Hepatocyte (in vitro differentiated cells): ENCODE data around the gene FMNL2. TPM values are rescaled to one million over a fixed set of nuclear protein-coding genes. Genes with fewer than 3 reads are reported as not detected.

Experiments used
- DNase-seq: peaks from one replicate; pipeline ENCODE4 v3.0.0-alpha.2; 2016; ENCODE audit warnings: low spot score
- H2AFZ ChIP-seq: fragments of 200-600 bp; sonication (generic); 2 replicates; pipeline ENCODE4 v1.6.0; 2016; ENCODE audit warnings: antibody characterized with exemption, mild to moderate bottlenecking
- H3K27ac ChIP-seq: fragments of 200-600 bp; sonication (generic); 2 replicates; pipeline ENCODE4 v1.5.1; 2016; ENCODE audit warnings: mild to moderate bottlenecking
- H3K27me3 ChIP-seq: fragments of 200-600 bp; sonication (generic); 2 replicates; pipeline ENCODE4 v1.6.1; 2016
- H3K36me3 ChIP-seq: fragments of 200-600 bp; sonication (generic); replicated peaks from 2 replicates; pipeline ENCODE4 v1.5.1; 2016; ENCODE audit warnings: low read depth; ENCODE audit not compliant: insufficient read depth
- H3K4me1 ChIP-seq: fragments of 200-600 bp; sonication (generic); 2 replicates; pipeline ENCODE4 v1.5.1; 2016; ENCODE audit warnings: mild to moderate bottlenecking, moderate library complexity; ENCODE audit not compliant: insufficient read depth
- H3K4me2 ChIP-seq: fragments of 200-600 bp; sonication (generic); 2 replicates; pipeline ENCODE4 v1.6.0; 2016
- H3K4me3 ChIP-seq: fragments of 200-600 bp; sonication (generic); 2 replicates; pipeline ENCODE4 v1.5.1; 2016; ENCODE audit warnings: mild to moderate bottlenecking
- H3K79me2 ChIP-seq: fragments of 200-600 bp; sonication (generic); 2 replicates; pipeline ENCODE4 v1.6.0; 2017; ENCODE audit warnings: mild to moderate bottlenecking
- H3K9me2 ChIP-seq: fragments of 200-600 bp; sonication (generic); replicated peaks from 2 replicates; pipeline ENCODE4 v1.6.0; 2017; ENCODE audit warnings: mild to moderate bottlenecking; ENCODE audit not compliant: insufficient read depth
- H3K9me3 ChIP-seq: fragments of 200-600 bp; sonication (generic); 2 replicates; pipeline ENCODE4 v1.5.1; 2016; ENCODE audit warnings: low read depth, mild to moderate bottlenecking
- H4K20me1 ChIP-seq: fragments of 200-600 bp; sonication (generic); 2 replicates; pipeline ENCODE4 v1.6.0; 2016; ENCODE audit warnings: mild to moderate bottlenecking; ENCODE audit not compliant: insufficient read depth, poor library complexity, severe bottlenecking
- EZH2 ChIP-seq: fragments of 200-600 bp; sonication (generic); IDR thresholded peaks from 2 replicates; pipeline ENCODE4 v1.6.1; 2016; ENCODE audit warnings: antibody characterized with exemption, mild to moderate bottlenecking, borderline replicate concordance
- EZH2phosphoT487 ChIP-seq: fragments of 200-600 bp; sonication (generic); IDR thresholded peaks from one replicate; pipeline ENCODE4 v1.6.1; 2018; ENCODE audit warnings: antibody characterized with exemption, mild to moderate bottlenecking, low read depth, moderate library complexity; ENCODE audit not compliant: unreplicated experiment, severe bottlenecking
- WGBS: methylation state at CpG from one replicate; pipeline ENCODE4 v1.1.6; 2016; ENCODE audit warnings: low lambda C conversion rate; ENCODE audit errors: missing lambda C conversion rate; 5-methylcytosine and 5-hydroxymethylcytosine counted together
- polyA plus RNA-seq: library from polyadenylated mRNA; unstranded; fragments of >200 nt; fragmentation: Nextera tagmentation; extraction: Ambion mirVana; gene quantifications from 2 replicates; pipeline ENCODE4 v1.2.1, GENCODE V29; 2016
- total RNA-seq: library from RNA; depleted of rRNA; stranded (reverse); fragments of >200 nt; gene quantifications from 2 replicates; pipeline ENCODE4 v1.2.3, GENCODE V29; 2014
- TF ChIP-seq, protein P1 (sequence below): fragments of 200-600 bp; sonication (generic); IDR thresholded peaks from 2 replicates; pipeline ENCODE4 v1.5.1; 2016; ENCODE audit warnings: antibody characterized with exemption, mild to moderate bottlenecking; ENCODE audit not compliant: poor library complexity

Gene FMNL2
- total and polyA plus RNA-seq, 2 experiments from 2014 or later, result 11.7 to 53.6 TPM

- peaks cover 81% of the 10 kb centered on the region for H3K79me2 ChIP-seq
- H3K4me1 ChIP-seq, result peaks cover 28% of the 10 kb centered on the region
- DNase-seq, result peak; percentile 37
- no peak overlapping the region for H2AFZ ChIP-seq
- H3K36me3 ChIP-seq, result no peaks in the 10 kb centered on the region
- H3K27ac ChIP-seq, result peak overlapping the region; percentile 79
- no peaks in the 10 kb centered on the region for H3K9me2 ChIP-seq
- 54% methylated on average over 5 of the region's 5 CpGs for WGBS
- H3K4me2 ChIP-seq, result peak overlapping the region; percentile 42
- no peaks in the 10 kb centered on the region for H3K9me3 ChIP-seq
- H3K4me3 ChIP-seq, result no peak overlapping the region
- TF ChIP-seq EZH2phosphoT487, result no peak
- H3K27me3 ChIP-seq, result no peaks in the 10 kb centered on the region
- peaks cover 12% of the 10 kb centered on the region for H4K20me1 ChIP-seq
Observed at GRCh38 chr2:152369176-152369860, 34.3 kb downstream of the FMNL2 start.

DNA sequence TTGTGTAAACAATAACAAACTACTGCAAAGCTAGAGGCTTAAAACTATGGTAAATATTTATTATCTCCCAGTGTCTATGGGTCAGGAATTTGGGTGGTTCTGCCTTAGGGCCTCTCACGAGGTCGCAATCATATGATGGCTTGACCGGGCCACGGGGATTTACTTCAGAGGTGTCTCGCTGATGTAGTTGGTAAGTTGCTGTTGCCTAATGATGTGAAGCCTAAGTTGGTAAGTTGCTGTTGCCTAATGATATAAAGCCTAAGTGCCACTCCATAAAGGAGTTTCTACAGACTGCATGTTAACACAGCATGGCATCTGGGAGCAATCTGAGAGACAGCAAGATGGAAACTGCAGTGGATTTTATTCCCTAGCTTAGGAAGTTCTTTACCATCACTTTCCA lies 35.8 kb downstream of the FMNL2 start:
- H3K9me2 ChIP-seq, result no peaks in the 10 kb centered on the region
- H4K20me1 ChIP-seq, result peaks cover 12% of the 10 kb centered on the region
- no peak overlapping the region for H3K4me3 ChIP-seq

GRCh38 chr2:152372438-152372984 lies 37.5 kb downstream of the FMNL2 start:
- no peaks in the 10 kb centered on the region for H3K27me3 ChIP-seq
- peaks cover 82% of the 10 kb centered on the region for H3K79me2 ChIP-seq
- no peaks in the 10 kb centered on the region for H3K9me2 ChIP-seq
- no peak for TF ChIP-seq EZH2
- peaks cover 29% of the 10 kb centered on the region for H3K4me1 ChIP-seq
- no peak overlapping the region for H3K4me3 ChIP-seq
- DNase-seq, result no peak
- no peak overlapping the region for H3K27ac ChIP-seq
- no peaks in the 10 kb centered on the region for H3K36me3 ChIP-seq
- H4K20me1 ChIP-seq, result peaks cover 19% of the 10 kb centered on the region
- H2AFZ ChIP-seq, result no peak overlapping the region
- H3K9me3 ChIP-seq, result no peaks in the 10 kb centered on the region
- no peak overlapping the region for H3K4me2 ChIP-seq
- 46% methylated on average over 3 of the region's 3 CpGs for WGBS

More for the DNA sequence above, 35.8 kb downstream of the FMNL2 start:
- Histone ChIP-seq H3K27me3 (no peaks in the 10 kb centered on the region), H3K36me3 (no peaks in the 10 kb centered on the region), H3K4me1 (peaks cover 24% of the 10 kb centered on the region), H3K9me3 (no peaks in the 10 kb centered on the region), H3K27ac (peak overlapping the region; percentile 79), H2AFZ (no peak overlapping the region), H3K4me2 (no peak overlapping the region), H3K79me2 (peaks cover 79% of the 10 kb centered on the region)
- TF ChIP-seq EZH2phosphoT487 (no peak), EZH2 (no peak)
- TF ChIP-seq, protein P1, sequence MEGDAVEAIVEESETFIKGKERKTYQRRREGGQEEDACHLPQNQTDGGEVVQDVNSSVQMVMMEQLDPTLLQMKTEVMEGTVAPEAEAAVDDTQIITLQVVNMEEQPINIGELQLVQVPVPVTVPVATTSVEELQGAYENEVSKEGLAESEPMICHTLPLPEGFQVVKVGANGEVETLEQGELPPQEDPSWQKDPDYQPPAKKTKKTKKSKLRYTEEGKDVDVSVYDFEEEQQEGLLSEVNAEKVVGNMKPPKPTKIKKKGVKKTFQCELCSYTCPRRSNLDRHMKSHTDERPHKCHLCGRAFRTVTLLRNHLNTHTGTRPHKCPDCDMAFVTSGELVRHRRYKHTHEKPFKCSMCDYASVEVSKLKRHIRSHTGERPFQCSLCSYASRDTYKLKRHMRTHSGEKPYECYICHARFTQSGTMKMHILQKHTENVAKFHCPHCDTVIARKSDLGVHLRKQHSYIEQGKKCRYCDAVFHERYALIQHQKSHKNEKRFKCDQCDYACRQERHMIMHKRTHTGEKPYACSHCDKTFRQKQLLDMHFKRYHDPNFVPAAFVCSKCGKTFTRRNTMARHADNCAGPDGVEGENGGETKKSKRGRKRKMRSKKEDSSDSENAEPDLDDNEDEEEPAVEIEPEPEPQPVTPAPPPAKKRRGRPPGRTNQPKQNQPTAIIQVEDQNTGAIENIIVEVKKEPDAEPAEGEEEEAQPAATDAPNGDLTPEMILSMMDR, result no peak
- DNase-seq, result no peak
- WGBS, result 66% methylated on average over 5 of the region's 5 CpGs

GRCh38 chr2:152375174-152375573 lies 40.2 kb downstream of the FMNL2 start:
- no peaks in the 10 kb centered on the region for H3K9me3 ChIP-seq
- peaks cover 16% of the 10 kb centered on the region for H4K20me1 ChIP-seq
- peaks cover 96% of the 10 kb centered on the region for H3K79me2 ChIP-seq
- no peak overlapping the region for H3K4me2 ChIP-seq
- H2AFZ ChIP-seq, result no peak overlapping the region
- H3K4me3 ChIP-seq, result no peak overlapping the region
- TF ChIP-seq EZH2phosphoT487 (no peak), EZH2 (no peak)
- TF ChIP-seq, protein P1, result no peak
- no peaks in the 10 kb centered on the region for H3K36me3 ChIP-seq
- no peaks in the 10 kb centered on the region for H3K27me3 ChIP-seq
- peaks cover 11% of the 10 kb centered on the region for H3K4me1 ChIP-seq
- no peaks in the 10 kb centered on the region for H3K9me2 ChIP-seq
- no peak overlapping the region for H3K27ac ChIP-seq
- WGBS, result 95% methylated on average over 1 of the region's 1 CpG
- no peak for DNase-seq
